ENCODE data around the gene CCDC186. TPM values are rescaled to one million over a fixed set of nuclear protein-coding genes. Genes with fewer than 3 reads are reported as not detected.
A peak's percentile ranks its signal among the peaks of the same experiment; 100 is the strongest.

CCDC186 gene
- total and polyA plus RNA-seq, 11 donors: 4.7 to 26.0 (median 18.8) TPM

GRCh38 chr10:114078346-114078745 lies 95.7 kb downstream of the CCDC186 start:
- WGBS, 4 donors: 82 to 89% (median 86%) methylated on average over 6 of the region's 6 CpGs
- H3K27ac ChIP-seq: peak overlapping the region in 1 of 12 donors; percentile 7
- H3K4me3 ChIP-seq: no peak overlapping the region

GRCh38 chr10:114077815-114078219 lies 96.2 kb downstream of the CCDC186 start:
- ATAC-seq (peak in 3 of 4 donors; percentile 56 to 68 (median 62)), DNase-seq (peak in 1 of 5 donors; percentile 28)
- intact Hi-C loops (cut with DNase I): no loop called here
- H3K36me3 ChIP-seq: no peaks in the 10 kb centered on the region
- 70 to 78% (median 77%) methylated on average over 9 of the region's 9 CpGs for WGBS, 4 donors
- peak overlapping the region in 1 of 12 donors; percentile 7 for H3K27ac ChIP-seq
- H3K27me3 ChIP-seq: no peaks in the 10 kb centered on the region
- peaks cover 0 to 7% (median 0%) of the 10 kb centered on the region in 12 donors for H3K4me1 ChIP-seq
- no peak overlapping the region for H3K4me3 ChIP-seq
- TF ChIP-seq POLR2A (IDR thresholded peaks at IDR 0.05): no peak
- peak in 1 of 12 donors; percentile 14 for TF ChIP-seq CTCF (IDR thresholded peaks at IDR 0.05)
- no peaks in the 10 kb centered on the region for H3K9me3 ChIP-seq

More at GRCh38 chr10:114078346-114078745, 95.7 kb downstream of the CCDC186 start:
- peaks cover 0 to 7% (median 0%) of the 10 kb centered on the region in 12 donors for H3K4me1 ChIP-seq
- no peak for ATAC-seq
- TF ChIP-seq CTCF (IDR thresholded peaks at IDR 0.05) (no peak), POLR2A (IDR thresholded peaks at IDR 0.05) (no peak)
- no peaks in the 10 kb centered on the region for H3K36me3 ChIP-seq
- H3K27me3 ChIP-seq: no peaks in the 10 kb centered on the region
- no peaks in the 10 kb centered on the region for H3K9me3 ChIP-seq
- intact Hi-C loops (cut with DNase I): no loop called here
- no peak for DNase-seq

GRCh38 chr10:114077347-114077746 lies 96.7 kb downstream of the CCDC186 start:
- Histone ChIP-seq H3K27me3 (no peaks in the 10 kb centered on the region), H3K4me3 (no peak overlapping the region), H3K9me3 (no peaks in the 10 kb centered on the region), H3K36me3 (no peaks in the 10 kb centered on the region), H3K4me1 (peaks cover 0 to 7% (median 0%) of the 10 kb centered on the region in 12 donors), H3K27ac (no peak overlapping the region)
- no peak for TF ChIP-seq CTCF (IDR thresholded peaks at IDR 0.05)
- TF ChIP-seq POLR2A (IDR thresholded peaks at IDR 0.05): no peak
- DNase-seq (no peak), ATAC-seq (no peak)
- intact Hi-C loops (cut with DNase I): no loop called here
- WGBS, 4 donors: 66 to 86% (median 73%) methylated on average over 1 of the region's 1 CpG

GRCh38 chr10:114075093-114075492 lies 98.9 kb downstream of the CCDC186 start:
- ATAC-seq: no peak
- no peak for TF ChIP-seq CTCF (IDR thresholded peaks at IDR 0.05)
- TF ChIP-seq POLR2A (IDR thresholded peaks at IDR 0.05): no peak
- intact Hi-C loops (cut with DNase I): no loop called here

More at GRCh38 chr10:114075093-114075492, 98.9 kb downstream of the CCDC186 start:
- Histone ChIP-seq H3K27me3 (no peaks in the 10 kb centered on the region), H3K36me3 (no peaks in the 10 kb centered on the region), H3K4me3 (no peak overlapping the region), H3K4me1 (peaks cover 0 to 15% (median 0%) of the 10 kb centered on the region in 12 donors), H3K9me3 (no peaks in the 10 kb centered on the region), H3K27ac (no peak overlapping the region)
- 91 to 94% (median 92%) methylated on average over 6 of the region's 6 CpGs for WGBS, 4 donors
- DNase-seq: no peak
